HG03103 (cell line): ENCODE data around the gene MSH5.

ENCODE experiments used
- ATAC-seq: cut with Tn5 transposase; IDR thresholded peaks from one replicate; pipeline ENCODE4 v1.9.1; 2021; ENCODE audit warnings: low read depth; ENCODE audit not compliant: unreplicated experiment

The MSH5 gene

DNA sequence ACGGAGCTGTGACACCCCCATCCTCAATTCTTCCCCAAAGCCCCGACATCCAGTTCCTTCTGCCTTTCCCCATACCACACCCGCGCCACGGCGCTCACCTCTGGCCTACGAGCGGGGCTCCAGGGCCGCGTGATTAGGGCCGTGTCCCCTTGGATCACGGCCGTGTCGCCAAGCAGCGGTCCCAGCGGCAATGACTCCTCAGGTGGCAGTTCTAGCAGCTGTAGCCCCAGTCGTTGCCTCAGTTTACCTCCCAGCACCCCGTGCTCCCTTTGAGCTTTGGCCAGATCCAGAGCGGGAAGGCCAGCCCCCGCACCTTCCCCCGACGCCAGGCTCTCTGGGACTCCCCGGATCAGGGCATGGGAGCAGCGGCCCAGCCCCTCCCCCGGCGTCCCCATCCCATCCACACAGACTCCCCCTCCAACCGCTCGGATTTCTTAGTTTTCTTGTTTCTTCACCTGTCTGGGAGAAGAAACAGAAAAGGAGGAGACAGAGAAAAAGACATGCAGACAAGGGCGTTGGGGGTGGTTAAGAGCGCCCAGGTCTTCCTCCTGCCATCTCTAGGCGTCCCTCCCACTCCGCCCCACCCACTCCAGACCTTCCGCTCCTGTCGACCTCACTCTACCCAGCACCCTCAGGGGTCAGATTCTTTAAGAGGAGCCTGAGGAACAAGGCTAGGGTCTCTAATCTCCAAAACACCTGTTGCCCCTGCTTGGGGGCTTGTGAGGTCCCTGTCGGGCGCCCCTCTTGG is 10.9 kb upstream of the MSH5 start, which contains the start of gene DDAH2:
DDAH2 (minus strand) TSS at position 533 of the 748 bp plus-strand sequence; CDS start at position 395, 138 bp downstream.
- no peak for ATAC-seq

- no peak for ATAC-seq
Observed at GRCh38 chr6:31729515-31729978, 10.3 kb upstream of the MSH5 start.

DNA sequence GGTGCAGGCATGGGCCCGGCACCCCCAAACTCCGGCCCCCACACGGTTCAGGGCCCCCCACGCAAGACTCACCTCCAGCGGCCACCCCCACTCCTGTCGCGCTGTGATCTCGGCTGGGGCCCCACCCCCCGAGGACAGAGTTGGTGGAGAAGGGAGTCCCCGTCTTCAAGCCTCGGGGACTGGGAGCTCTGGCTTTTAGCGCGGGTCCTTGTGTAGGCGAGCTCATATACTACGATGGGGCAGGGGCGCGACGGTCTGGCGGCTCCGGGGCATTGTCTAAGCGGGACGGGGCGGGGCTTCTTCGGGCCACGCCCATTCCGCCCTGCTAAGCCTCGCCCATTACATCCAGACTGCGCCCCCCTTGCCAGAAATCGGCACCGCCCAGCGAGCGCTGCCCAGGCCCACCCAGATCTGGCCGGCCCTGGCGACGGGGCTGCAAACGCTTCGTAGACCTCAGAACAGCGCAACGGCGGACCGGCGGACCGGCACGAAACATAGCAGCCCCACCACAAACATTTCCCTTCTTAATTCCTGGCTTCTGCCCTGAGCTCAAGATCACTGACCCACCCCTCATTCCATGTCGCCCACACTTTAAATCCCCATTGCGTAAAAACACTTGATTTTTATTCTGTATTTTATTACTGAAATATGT is 9.7 kb upstream of the MSH5 start:
- no peak for ATAC-seq

GRCh38 chr6:31730631-31731086 is 9.1 kb upstream of the MSH5 start:
- ATAC-seq: no peak

- ATAC-seq: no peak
Observed at GRCh38 chr6:31732029-31732428, 7.8 kb upstream of the MSH5 start.

GRCh38 chr6:31733734-31734133 is 6.1 kb upstream of the MSH5 start:
- ATAC-seq: no peak

DNA sequence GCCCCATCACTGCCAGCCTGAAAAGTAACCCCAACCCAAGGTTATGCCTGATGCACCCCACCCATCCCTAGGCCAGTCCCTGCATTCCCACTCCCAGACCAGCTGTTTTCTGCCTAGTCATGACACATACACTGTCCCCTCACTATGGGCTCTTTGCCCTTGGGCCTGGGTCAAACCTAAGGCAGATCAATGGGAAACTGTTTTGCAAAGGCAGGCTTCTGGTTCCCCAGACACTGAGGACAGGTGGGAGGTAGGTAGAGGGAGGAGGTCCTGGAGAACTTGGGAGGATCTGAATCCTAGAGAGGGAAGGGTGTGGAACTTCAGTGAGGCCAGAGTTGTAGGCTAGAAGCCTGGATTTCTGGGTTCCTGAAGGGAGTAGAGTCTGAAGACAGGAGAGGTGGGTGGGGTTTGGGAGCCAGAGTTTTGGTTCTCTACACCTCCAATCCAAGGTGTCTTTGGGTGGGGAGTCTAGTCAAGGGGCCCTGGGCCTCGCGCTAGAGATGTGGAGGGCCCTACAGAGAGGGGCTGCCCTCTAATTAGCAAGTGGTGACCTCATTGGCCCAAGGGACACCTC is 5.5 kb upstream of the MSH5 start:
- no peak for ATAC-seq

- ATAC-seq: no peak
Observed at GRCh38 chr6:31734821-31735406, 4.9 kb upstream of the MSH5 start.

DNA sequence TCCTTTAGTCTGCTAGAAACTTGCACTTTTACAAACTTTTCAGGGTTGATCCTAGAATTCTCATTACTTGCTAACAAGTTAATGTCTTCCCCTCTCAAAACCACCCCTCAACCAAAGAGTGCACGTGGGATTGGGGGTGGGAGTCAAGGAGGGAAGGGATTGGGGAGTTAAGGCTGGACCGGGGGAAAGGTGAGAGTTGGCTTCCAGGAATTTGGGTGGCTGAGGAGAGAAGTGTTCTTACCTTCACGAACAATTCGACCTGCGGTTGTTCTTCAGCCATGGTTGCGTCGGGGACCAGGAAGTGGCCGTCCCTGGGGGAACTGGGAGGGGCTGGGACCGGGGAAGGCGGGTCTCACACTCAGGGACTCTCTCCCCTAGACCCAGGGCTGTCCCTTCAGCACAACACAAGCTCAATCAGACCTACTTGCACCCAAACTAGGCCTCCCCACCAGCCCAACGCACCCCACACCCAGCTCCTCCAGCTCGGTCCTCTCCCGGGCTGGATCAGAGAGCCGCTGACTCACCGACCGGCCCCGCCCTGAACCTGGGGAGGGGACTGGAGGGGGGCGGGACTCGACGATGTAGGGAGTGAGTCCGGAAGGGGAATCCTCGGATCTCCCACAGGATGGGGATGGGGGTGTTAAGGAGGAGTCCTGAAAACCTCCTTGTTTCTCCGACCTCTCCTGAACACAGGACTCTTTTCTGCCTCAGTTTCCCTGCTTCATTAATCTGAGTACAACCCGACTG is 3.6 kb upstream of the MSH5 start, which contains the start of gene CLIC1:
CLIC1 (minus strand) TSS at position 510 of the 747 bp plus-strand sequence; CDS start at position 280, 230 bp downstream.
- ATAC-seq: no peak

- ATAC-seq: no peak
Observed at GRCh38 chr6:31736768-31737314, 3.0 kb upstream of the MSH5 start.

- ATAC-seq: no peak
Observed at GRCh38 chr6:31737315-31737990, 2.4 kb upstream of the MSH5 start.

DNA sequence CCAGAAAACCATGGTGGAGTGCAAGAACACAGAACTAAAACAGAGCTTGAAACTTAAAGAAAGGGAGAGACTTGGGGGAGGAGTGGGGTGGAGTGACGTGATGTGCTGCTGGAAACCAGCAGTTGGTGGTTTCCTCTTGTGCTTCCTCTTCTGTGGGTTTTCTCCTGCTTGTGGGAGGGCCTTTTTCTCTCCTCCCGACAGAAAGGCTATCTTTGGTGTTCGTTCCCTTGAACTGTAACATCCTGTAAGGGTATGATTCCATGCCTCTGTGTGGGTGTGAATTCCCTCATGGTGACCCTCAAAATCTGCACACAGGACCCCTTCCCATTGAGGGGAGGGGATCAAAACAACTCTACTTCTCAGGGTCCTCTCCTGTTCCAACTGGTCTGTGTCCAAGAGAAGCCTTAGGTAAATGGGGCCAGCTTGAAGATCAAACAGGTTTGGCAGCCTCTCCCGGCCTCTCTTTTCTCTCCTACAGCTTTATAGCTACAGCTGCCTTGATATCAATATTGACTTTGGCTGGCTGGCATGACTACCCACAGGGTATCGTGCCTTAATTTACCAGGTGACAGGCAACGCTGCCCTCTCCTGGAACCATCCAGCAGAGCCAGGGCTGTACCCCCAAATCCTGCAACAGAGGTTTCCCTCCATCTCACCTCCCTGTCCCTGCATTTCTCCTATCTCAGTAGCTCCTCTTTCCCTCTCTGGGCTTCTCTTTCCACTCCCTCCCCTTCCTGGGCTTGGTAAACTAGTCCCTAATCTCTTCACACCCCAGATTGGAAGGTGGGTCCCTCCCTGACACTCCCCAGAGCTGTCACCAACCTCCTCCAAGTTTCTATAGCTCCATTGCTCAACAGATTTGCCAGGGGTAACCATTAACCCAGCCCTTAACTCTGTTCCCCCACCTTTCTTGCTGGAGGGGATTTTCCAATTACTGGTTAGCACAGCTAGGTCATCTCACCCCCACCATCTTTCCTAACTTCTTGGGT is 1.5 kb upstream of the MSH5 start:
- no peak for ATAC-seq

DNA sequence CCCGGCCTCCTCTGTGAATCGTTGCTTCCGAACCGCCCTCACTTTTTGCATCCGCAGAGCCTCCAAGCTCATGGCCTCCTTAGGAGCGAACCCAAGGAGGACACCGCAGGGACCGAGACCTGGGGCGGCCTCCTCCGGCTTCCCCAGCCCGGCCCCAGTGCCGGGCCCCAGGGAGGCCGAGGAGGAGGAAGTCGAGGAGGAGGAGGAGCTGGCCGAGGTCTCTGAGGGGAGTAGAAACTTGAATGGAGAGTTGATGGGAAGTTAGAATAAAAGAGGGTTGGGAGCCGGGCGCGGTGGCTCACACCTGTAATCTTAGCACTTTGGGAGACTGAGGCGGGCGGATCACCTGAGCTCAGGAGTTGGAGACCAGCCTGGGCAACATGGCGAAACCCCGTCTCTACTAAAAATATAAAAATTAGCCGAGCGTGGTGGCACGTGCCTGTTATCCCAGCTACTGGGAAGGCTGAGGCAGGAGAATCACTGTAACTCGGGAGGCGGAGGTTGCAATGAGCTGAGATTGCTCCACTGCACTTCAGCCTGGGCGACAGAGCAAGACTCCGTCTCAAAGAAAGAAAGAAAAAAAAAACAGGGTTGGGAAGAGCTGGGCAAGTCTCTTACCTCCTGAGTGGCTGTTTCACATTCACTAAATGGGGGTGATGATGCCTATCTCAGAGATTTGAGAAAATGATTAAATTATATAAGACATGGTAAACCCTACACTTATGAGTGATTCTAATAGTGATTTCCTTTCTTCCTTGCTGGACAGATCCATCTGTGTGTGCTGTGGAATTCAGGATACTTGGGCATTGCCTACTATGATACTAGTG is 805 bp downstream of the MSH5 start:
- ATAC-seq: no peak

DNA sequence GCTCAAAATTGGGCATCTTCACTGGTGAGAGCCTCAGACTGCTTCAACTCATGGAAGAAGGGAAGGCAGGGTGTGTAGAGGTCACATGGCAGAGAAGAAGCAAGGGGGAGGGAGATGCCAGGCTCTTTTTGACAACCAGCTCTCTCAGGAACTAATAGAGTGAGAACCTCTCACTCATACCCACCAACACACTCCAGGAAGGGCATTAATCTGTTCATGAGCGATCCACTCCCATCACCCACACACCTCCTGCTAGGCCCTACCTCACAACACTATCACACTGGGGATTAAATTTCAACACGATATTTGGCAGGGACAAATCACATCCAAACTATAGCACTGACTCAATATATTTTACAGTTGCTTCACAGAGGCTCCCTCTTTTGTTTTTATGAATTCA is 2.0 kb downstream of the MSH5 start:
- no peak for ATAC-seq

- ATAC-seq: no peak
Observed at GRCh38 chr6:31742894-31743293, 3.1 kb downstream of the MSH5 start.

DNA sequence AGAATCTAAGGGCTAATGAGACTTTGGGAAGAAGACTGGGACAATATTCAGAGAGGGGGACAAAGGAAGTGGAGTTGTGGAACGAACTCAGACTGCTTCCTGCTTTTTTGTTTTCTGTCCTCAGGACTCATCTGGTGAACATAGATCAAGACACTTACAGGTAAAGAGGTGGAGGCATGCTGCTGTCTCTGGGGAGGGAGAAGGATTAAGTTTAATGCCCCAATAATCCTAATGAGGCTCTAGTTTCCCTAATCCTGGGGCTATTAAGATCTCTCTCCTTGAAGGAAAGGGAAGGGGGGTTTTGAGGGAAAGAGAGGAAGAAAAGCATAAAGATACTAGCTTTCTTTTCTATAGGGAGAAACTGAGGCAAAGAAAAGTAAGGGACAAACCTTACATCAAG is 4.6 kb downstream of the MSH5 start:
- no peak for ATAC-seq

- no peak for ATAC-seq
Observed at GRCh38 chr6:31749301-31750036, 9.7 kb downstream of the MSH5 start.
